Hepatic stellate cell (primary cell): ENCODE results near the gene BEX5.
A peak's percentile ranks its signal among the peaks of the same experiment; 100 is the strongest.
"Not testable (repeated sequence)": the region's sequence is repeated elsewhere in the genome, so short reads cannot be mapped to it uniquely, and the experiment has no call there.

ENCODE experiments used
- DNase-seq: peaks from one replicate; pipeline ENCODE4 v3.0.0; 2011; ENCODE audit warnings: low spot score

The BEX5 gene

GRCh38 chrX:102155806-102156179, at the start of gene BEX5:
BEX5 (minus strand) TSS chrX:102155977; CDS start chrX:102154265, 1,712 bp downstream.
- no peak for DNase-seq

- no peak for DNase-seq
These were observed 30.4 kb upstream of the BEX5 start for GRCh38 chrX:102185967-102186720.

GRCh38 chrX:102154900-102155805, 624 bp downstream of the BEX5 start:
- no peak for DNase-seq

- no peak for DNase-seq
These were observed 1.4 kb downstream of the BEX5 start for GRCh38 chrX:102154218-102154860.

GRCh38 chrX:102142274-102142673, 13.5 kb downstream of the BEX5 start, which contains the start of gene TCEAL6:
TCEAL6 (minus strand) TSS chrX:102142481.
- not testable (repeated sequence) for DNase-seq

GRCh38 chrX:102141631-102142030, 14.1 kb downstream of the BEX5 start:
- DNase-seq, result not testable (repeated sequence)

GRCh38 chrX:102140876-102141275, 14.9 kb downstream of the BEX5 start:
- not testable (repeated sequence) for DNase-seq

- DNase-seq, result no peak
These were observed 17.7 kb downstream of the BEX5 start for GRCh38 chrX:102138064-102138463.

GRCh38 chrX:102129473-102129872, 26.3 kb downstream of the BEX5 start:
- DNase-seq, result peak; percentile 20

GRCh38 chrX:102126863-102127262, 28.9 kb downstream of the BEX5 start:
- DNase-seq, result no peak

GRCh38 chrX:102126080-102126818, 29.5 kb downstream of the BEX5 start:
- DNase-seq, result not testable (repeated sequence)

- DNase-seq, result not testable (repeated sequence)
These were observed 30.3 kb downstream of the BEX5 start, which contains the start of gene TCEAL2 for GRCh38 chrX:102125436-102125835. TCEAL2 (plus strand) TSS chrX:102125679; CDS start chrX:102126831, 1,152 bp downstream.

GRCh38 chrX:102125014-102125413, 30.8 kb downstream of the BEX5 start:
- not testable (repeated sequence) for DNase-seq

GRCh38 chrX:102115748-102116147, 40.0 kb downstream of the BEX5 start:
- no peak for DNase-seq

- DNase-seq, result no peak
These were observed 42.4 kb downstream of the BEX5 start for GRCh38 chrX:102113367-102113766.
